Measurements from ENCODE around the gene TOX3.

TOX3 gene

GRCh38 chr16:52451971-52452421 is 94.9 kb downstream of the TOX3 start:
- no peak for DNase-seq (ENCODE audit: low read depth)

- DNase-seq (ENCODE audit: low read depth): no peak
These were observed 96.0 kb downstream of the TOX3 start for GRCh38 chr16:52450916-52451315.

GRCh38 chr16:52450241-52450640 is 96.7 kb downstream of the TOX3 start:
- DNase-seq (ENCODE audit: low read depth): no peak

GRCh38 chr16:52446080-52446479 is 100.9 kb downstream of the TOX3 start:
- no peak for DNase-seq (ENCODE audit: low read depth)

GRCh38 chr16:52441886-52442285 is 105.1 kb downstream of the TOX3 start:
- no peak for DNase-seq (ENCODE audit: low read depth)

- no peak for DNase-seq (ENCODE audit: low read depth)
These were observed 106.7 kb downstream of the TOX3 start for GRCh38 chr16:52440248-52440647.

GRCh38 chr16:52439750-52440149 is 107.2 kb downstream of the TOX3 start:
- DNase-seq (ENCODE audit: low read depth): no peak

- no peak for DNase-seq (ENCODE audit: low read depth)
These were observed 107.7 kb downstream of the TOX3 start for GRCh38 chr16:52439171-52439701.

GRCh38 chr16:52437277-52437670 is 109.7 kb downstream of the TOX3 start:
- DNase-seq (ENCODE audit: low read depth): no peak

- DNase-seq (ENCODE audit: low read depth): no peak
These were observed 110.3 kb downstream of the TOX3 start for GRCh38 chr16:52436339-52437276.

- DNase-seq (ENCODE audit: low read depth): no peak
These were observed 112.7 kb downstream of the TOX3 start for GRCh38 chr16:52434224-52434623.

- DNase-seq (ENCODE audit: low read depth): no peak
These were observed 113.3 kb downstream of the TOX3 start for GRCh38 chr16:52433643-52434042.

- DNase-seq (ENCODE audit: low read depth): no peak
These were observed 122.4 kb downstream of the TOX3 start for GRCh38 chr16:52424591-52424990.

GRCh38 chr16:52422307-52422706 is 124.6 kb downstream of the TOX3 start:
- no peak for DNase-seq (ENCODE audit: low read depth)

GRCh38 chr16:52418201-52418600 is 128.7 kb downstream of the TOX3 start:
- no peak for DNase-seq (ENCODE audit: low read depth)

GRCh38 chr16:52416888-52417287 is 130.1 kb downstream of the TOX3 start:
- DNase-seq (ENCODE audit: low read depth): no peak

- DNase-seq (ENCODE audit: low read depth): no peak
These were observed 135.9 kb downstream of the TOX3 start for GRCh38 chr16:52411011-52411410.

GRCh38 chr16:52408191-52408845 is 138.6 kb downstream of the TOX3 start:
- DNase-seq (ENCODE audit: low read depth): no peak

GRCh38 chr16:52407778-52408177 is 139.2 kb downstream of the TOX3 start:
- no peak for DNase-seq (ENCODE audit: low read depth)

- no peak for DNase-seq (ENCODE audit: low read depth)
These were observed 141.5 kb downstream of the TOX3 start for GRCh38 chr16:52405441-52405840.

GRCh38 chr16:52404546-52404945 is 142.4 kb downstream of the TOX3 start:
- DNase-seq (ENCODE audit: low read depth): no peak

GRCh38 chr16:52399116-52399515 is 147.8 kb downstream of the TOX3 start:
- no peak for DNase-seq (ENCODE audit: low read depth)

GRCh38 chr16:52398491-52398960 is 148.4 kb downstream of the TOX3 start:
- DNase-seq (ENCODE audit: low read depth): no peak
